CD4-positive, alpha-beta T cell (primary cell): ENCODE data around the gene CNOT6L. TPM values are rescaled to one million over a fixed set of nuclear protein-coding genes. Genes with fewer than 3 reads are reported as not detected.
A peak's percentile ranks its signal among the peaks of the same experiment; 100 is the strongest.

ENCODE experiments used
- ATAC-seq: fragments of 200-7000 bp; cut with Tn5 transposase; one replicate; pipeline ENCODE4 v1.10.0; 2022; ENCODE audit warnings: mild to moderate bottlenecking; ENCODE audit not compliant: poor library complexity
- CTCF ChIA-PET: fragments of 350-600 bp; sonication (Branson Sonifier 250); formaldehyde crosslinking; loops from one replicate; lab custom pipeline; 2021; ENCODE audit warnings: antibody characterized with exemption, inconsistent platforms; lab: Charles Lee
- POLR2A ChIA-PET: fragments of 350-600 bp; sonication (Branson Sonifier 250); formaldehyde crosslinking; loops from one replicate; lab custom pipeline; 2021; ENCODE audit warnings: antibody characterized with exemption, inconsistent platforms; lab: Charles Lee
- DNase-seq, 14 experiments: peaks; one replicate each; pipeline ENCODE4 v3.0.0-alpha.2; 2013 to 2020; ENCODE audit warnings: mixed read lengths in 2 of 14
- H3K27ac ChIP-seq, 2 donors: one replicate each; pipeline versions ENCODE4 v1.5.1 to v1.7.0; 2013; ENCODE audit warnings: low read length in 2 of 2, low read depth in 1 of 2, mild to moderate bottlenecking in 1 of 2
- H3K27me3 ChIP-seq, 2 experiments: 1 replicate in 1 of 2; 2 replicates in 1 of 2; pipeline versions ENCODE4 v1.6.1 to v1.7.0; 2013; ENCODE audit warnings: low read length in 2 of 2, control low read depth in 1 of 2, mild to moderate bottlenecking in 1 of 2, moderate library complexity in 1 of 2; ENCODE audit not compliant: insufficient read depth in 2 of 2, control insufficient read depth in 1 of 2
- H3K36me3 ChIP-seq: one replicate; pipeline ENCODE4 v1.6.1; 2013; ENCODE audit warnings: low read length, control low read depth; ENCODE audit not compliant: insufficient read depth
- H3K4me1 ChIP-seq: one replicate; pipeline ENCODE4 v1.6.1; 2013; ENCODE audit warnings: low read length, control low read depth; ENCODE audit not compliant: insufficient read depth
- H3K4me3 ChIP-seq: one replicate; pipeline ENCODE4 v1.5.1; 2013; ENCODE audit warnings: mild to moderate bottlenecking, low read length, moderate library complexity
- H3K9me3 ChIP-seq, 2 experiments: 1 replicate in 1 of 2; 2 replicates in 1 of 2; pipeline versions ENCODE4 v1.6.1 to v1.7.0; 2013; ENCODE audit warnings: low read length in 2 of 2, mild to moderate bottlenecking in 2 of 2, control low read depth in 1 of 2, moderate library complexity in 1 of 2; ENCODE audit not compliant: control insufficient read depth in 1 of 2, insufficient read depth in 1 of 2
- H3K27ac Mint-ChIP-seq: one replicate; pipeline ENCODE4 v1.8.0; 2020; ENCODE audit warnings: mixed read lengths
- H3K27me3 Mint-ChIP-seq: one replicate; pipeline ENCODE4 v1.8.0; 2021; ENCODE audit warnings: mixed read lengths
- H3K36me3 Mint-ChIP-seq: one replicate; pipeline ENCODE4 v1.8.0; 2021; ENCODE audit warnings: low read depth, mixed read lengths
- H3K4me1 Mint-ChIP-seq: one replicate; pipeline ENCODE4 v1.8.0; 2021; ENCODE audit warnings: low read depth, mixed read lengths
- H3K4me3 Mint-ChIP-seq: one replicate; pipeline ENCODE4 v1.8.0; 2020; ENCODE audit warnings: mild to moderate bottlenecking, mixed read lengths
- H3K9me3 Mint-ChIP-seq: one replicate; pipeline ENCODE4 v1.8.0; 2020; ENCODE audit warnings: mixed read lengths
- intact Hi-C, 2 experiments: fragments of 100-400 bp; cut with DNase I in 1 of 2; cut with micrococcal nuclease in 1 of 2; formaldehyde crosslinking; loops; one replicate each; pipeline versions ENCODE4 v1.15.1 to v1.9.0; 2023 to 2025; cut with DNase I, micrococcal nuclease
- total RNA-seq, 174 experiments: library from RNA in 2 of 174; stranded (reverse) in 2 of 174; gene quantifications; one replicate each; pipeline ENCODE4 v1.2.3 and lab custom pipeline; 2021 to 2026
- TF ChIP-seq, protein P1 (sequence below): fragments of 200-600 bp; IDR thresholded peaks from one replicate; pipeline ENCODE4 v1.8.0; 2022; ENCODE audit warnings: antibody characterized with exemption, mild to moderate bottlenecking

CNOT6L gene
- total RNA-seq, 2 experiments from 2014 or later, result 216 to 234 TPM

GRCh38 chr4:77856152-77856551 lies 37.0 kb upstream of the CNOT6L start:
- intact Hi-C loops, result no loop called here
- peak overlapping the region; percentile 99 for H3K27ac Mint-ChIP-seq
- no peak for ATAC-seq

DNA sequence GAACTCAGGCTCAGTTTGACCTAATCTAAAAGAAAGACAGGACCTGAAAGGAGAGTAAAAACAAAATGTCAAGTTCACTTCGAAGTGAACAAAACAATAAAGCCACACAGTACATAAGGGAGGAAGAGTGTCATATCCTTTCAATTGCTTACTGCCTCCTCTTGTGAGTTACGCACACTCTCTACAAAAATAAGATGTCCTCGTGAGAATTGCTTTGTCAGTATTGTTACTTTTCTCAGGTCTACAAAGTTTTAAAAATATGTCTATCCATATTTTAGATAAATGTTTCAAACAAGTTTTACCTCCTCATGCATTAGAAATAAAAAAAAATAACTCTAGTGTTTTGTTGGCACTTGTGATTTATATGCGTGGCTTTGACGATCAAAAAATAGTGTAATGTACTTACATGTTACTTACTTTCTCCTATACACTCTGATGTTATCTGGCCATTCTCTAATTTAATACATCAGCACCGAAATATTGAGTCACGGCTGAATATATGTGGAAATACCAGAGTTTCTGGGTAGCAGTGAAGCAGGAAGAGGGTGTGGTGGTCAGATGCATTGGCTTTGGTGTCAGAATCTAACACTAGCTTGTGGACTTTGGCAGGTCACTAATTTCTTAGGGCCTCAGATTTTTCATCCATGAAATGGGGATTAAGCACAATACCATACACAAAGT lies 35.4 kb upstream of the CNOT6L start:
- Mint-ChIP-seq H3K4me3 (peak overlapping the region; percentile 83), H3K27me3 (no peaks in the 10 kb centered on the region), H3K27ac (peak overlapping the region; percentile 95), H3K36me3 (no peaks in the 10 kb centered on the region), H3K9me3 (no peaks in the 10 kb centered on the region), H3K4me1 (peaks cover 63% of the 10 kb centered on the region)
- ATAC-seq (peak; percentile 74), DNase-seq (peak in 3 of 14 experiments; percentile 74 to 85 (median 78))
- Histone ChIP-seq H3K4me1 (peaks cover 50% of the 10 kb centered on the region), H3K36me3 (no peaks in the 10 kb centered on the region), H3K27me3 (no peaks in the 10 kb centered on the region), H3K4me3 (peak overlapping the region; percentile 29), H3K9me3 (no peaks in the 10 kb centered on the region), H3K27ac (peak overlapping the region; percentile 69 to 94)
- intact Hi-C loops, result loop anchor here in 1 of 2 experiments (1.0 kb wide), 2 partner anchors 8 to 34 kb away; partner anchors contain the start of gene MRPL1
- TF ChIP-seq, protein P1, sequence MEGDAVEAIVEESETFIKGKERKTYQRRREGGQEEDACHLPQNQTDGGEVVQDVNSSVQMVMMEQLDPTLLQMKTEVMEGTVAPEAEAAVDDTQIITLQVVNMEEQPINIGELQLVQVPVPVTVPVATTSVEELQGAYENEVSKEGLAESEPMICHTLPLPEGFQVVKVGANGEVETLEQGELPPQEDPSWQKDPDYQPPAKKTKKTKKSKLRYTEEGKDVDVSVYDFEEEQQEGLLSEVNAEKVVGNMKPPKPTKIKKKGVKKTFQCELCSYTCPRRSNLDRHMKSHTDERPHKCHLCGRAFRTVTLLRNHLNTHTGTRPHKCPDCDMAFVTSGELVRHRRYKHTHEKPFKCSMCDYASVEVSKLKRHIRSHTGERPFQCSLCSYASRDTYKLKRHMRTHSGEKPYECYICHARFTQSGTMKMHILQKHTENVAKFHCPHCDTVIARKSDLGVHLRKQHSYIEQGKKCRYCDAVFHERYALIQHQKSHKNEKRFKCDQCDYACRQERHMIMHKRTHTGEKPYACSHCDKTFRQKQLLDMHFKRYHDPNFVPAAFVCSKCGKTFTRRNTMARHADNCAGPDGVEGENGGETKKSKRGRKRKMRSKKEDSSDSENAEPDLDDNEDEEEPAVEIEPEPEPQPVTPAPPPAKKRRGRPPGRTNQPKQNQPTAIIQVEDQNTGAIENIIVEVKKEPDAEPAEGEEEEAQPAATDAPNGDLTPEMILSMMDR, result no peak
- ChIA-PET POLR2A (interaction anchor here (0.7 to 17.1 kb wide), 4 partner anchors 8 to 101 kb away, joined by 3 to 1450 read pairs (median 90); partner anchors contain the start of genes CNOT6L and MRPL1), CTCF (interaction anchor here (1.0 kb wide), 1 partner anchor 119 kb away, joined by 3 read pairs; no protein-coding TSS in a partner anchor)

More at GRCh38 chr4:77856152-77856551, 37.0 kb upstream of the CNOT6L start:
- TF ChIP-seq, protein P1, result no peak
- no peaks in the 10 kb centered on the region for H3K9me3 ChIP-seq
- Mint-ChIP-seq H3K4me3 (peak overlapping the region; percentile 23), H3K27me3 (no peaks in the 10 kb centered on the region), H3K9me3 (no peaks in the 10 kb centered on the region), H3K4me1 (peaks cover 73% of the 10 kb centered on the region), H3K36me3 (no peaks in the 10 kb centered on the region)
- H3K4me1 ChIP-seq, result peaks cover 60% of the 10 kb centered on the region
- peak overlapping the region; percentile 1 to 34 for H3K27ac ChIP-seq
- H3K27me3 ChIP-seq, result no peaks in the 10 kb centered on the region
- no peak overlapping the region for H3K4me3 ChIP-seq
- no peaks in the 10 kb centered on the region for H3K36me3 ChIP-seq
- ChIA-PET CTCF (interaction anchor here (2.6 kb wide), 1 partner anchor 36 kb away, joined by 11 read pairs; the partner anchor contains the start of gene CNOT6L), POLR2A (interaction anchor here (1.8 to 17.1 kb wide), 2 partner anchors 35 to 55 kb away, joined by 8 to 1450 read pairs; partner anchors contain the start of gene CNOT6L)
- no peak for DNase-seq

- POLR2A ChIA-PET, result interaction anchor here (0.9 to 17.1 kb wide), 10 partner anchors 9 to 71 kb away, joined by 3 to 1450 read pairs (median 4); partner anchors contain the start of genes CNOT6L and MRPL1
- DNase-seq (peak; percentile 42 to 92 (median 56)), ATAC-seq (peak; percentile 83)
- TF ChIP-seq, protein P1, result no peak
- no peaks in the 10 kb centered on the region for H3K36me3 Mint-ChIP-seq
- Histone ChIP-seq H3K27me3 (no peaks in the 10 kb centered on the region), H3K27ac (peak overlapping the region; percentile 58 to 94), H3K9me3 (no peaks in the 10 kb centered on the region), H3K4me1 (peaks cover 40% of the 10 kb centered on the region), H3K4me3 (peak overlapping the region; percentile 31), H3K36me3 (no peaks in the 10 kb centered on the region)
- intact Hi-C loops, result no loop called here
- H3K4me3 Mint-ChIP-seq, result peak overlapping the region; percentile 74
- CTCF ChIA-PET, result interaction anchor here (0.9 to 1.4 kb wide), 5 partner anchors 9 to 33 kb away, joined by 3 to 16 read pairs (median 3); no protein-coding TSS in a partner anchor
- peaks cover 53% of the 10 kb centered on the region for H3K4me1 Mint-ChIP-seq
- H3K27ac Mint-ChIP-seq, result peak overlapping the region; percentile 95
- H3K9me3 Mint-ChIP-seq, result no peaks in the 10 kb centered on the region
- no peaks in the 10 kb centered on the region for H3K27me3 Mint-ChIP-seq
Measured at GRCh38 chr4:77852892-77853495, 33.8 kb upstream of the CNOT6L start.
